HG02571 (cell line): ENCODE measurements around the gene SUSD1.

Experiments
- ATAC-seq: cut with Tn5 transposase; IDR thresholded peaks from one replicate; pipeline ENCODE4 v1.9.1; 2021; ENCODE audit warnings: mild to moderate bottlenecking, moderate library complexity; ENCODE audit not compliant: unreplicated experiment

The SUSD1 gene

DNA sequence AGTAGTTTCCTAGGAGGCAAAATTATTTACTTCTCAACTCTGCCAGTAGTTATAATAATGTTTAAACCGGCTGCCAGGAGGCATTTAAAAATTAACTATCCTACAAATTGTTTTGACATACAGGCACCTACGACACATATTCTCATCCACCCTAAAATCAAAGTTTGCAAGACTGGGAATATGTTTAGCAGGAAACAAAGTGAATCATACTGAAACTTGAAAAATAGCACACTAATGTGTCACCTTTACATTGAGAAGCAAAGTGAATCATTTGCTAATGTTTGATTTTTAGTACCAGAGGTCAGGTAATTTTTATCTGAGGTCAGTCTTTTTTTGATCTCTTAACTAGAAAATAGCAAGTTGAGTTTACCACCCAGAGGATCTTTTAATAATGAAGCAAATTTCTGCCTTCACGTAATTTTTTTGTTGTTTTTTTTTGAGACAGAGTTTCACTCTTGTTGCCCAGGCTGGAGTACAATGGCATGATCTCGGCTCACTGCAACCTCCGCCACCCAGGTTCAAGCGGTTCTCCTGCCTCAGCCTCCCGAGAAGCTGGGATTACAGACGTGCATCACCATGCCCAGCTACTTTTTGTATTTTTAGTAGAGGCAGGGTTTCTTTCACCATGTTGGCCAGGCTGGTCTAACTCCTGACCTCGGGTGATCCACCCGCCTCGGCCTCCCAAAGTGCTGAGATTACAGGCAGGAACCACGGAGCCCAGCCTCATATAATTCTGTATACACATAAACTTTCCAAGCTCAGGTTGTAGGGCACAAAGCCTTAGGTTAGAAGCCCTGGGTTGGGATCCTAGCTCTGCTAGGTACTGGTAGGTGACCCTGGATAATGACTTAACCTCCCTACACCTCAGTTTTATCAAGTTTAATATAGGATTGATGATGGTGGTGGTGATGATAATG lies 154.2 kb downstream of the SUSD1 start:
- ATAC-seq = no peak

DNA sequence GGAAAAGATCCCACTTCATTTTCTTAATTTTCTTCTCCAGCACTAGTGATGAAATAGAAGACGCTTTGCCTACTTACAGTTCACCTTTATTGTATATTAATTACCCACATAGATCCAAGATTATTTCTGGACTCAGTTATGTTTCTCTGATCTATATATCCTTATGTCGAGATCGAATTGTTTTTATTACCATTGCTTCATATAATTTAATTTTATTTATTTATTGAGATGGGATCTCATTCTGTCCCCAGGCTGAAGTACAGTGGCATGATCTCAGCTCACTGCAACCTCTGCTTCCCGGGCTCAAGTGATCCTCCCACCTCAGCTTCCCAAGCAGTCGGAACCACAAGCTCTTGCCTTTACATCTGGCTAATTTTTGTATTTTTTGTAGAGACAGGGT lies 157.2 kb downstream of the SUSD1 start:
- ATAC-seq = no peak

DNA sequence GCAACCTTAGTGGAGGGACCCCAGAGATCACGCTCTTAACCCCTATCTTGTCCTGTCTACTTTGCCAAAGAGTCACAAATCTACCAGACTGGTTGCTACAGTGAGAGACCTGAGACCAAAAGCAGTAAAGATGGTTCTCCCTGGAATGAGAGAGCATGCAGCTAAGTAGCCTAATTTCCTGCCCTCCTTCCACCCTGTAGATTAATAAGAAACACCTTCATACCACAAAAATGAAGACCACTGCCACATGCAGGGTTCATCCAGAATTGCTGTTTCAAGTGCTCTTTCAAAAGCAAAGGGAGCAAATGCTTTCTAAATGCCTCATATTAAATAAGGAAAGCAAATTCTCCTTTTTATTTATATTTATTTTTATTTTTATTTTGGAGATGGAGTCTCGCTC lies 159.4 kb downstream of the SUSD1 start:
- no peak for ATAC-seq

DNA sequence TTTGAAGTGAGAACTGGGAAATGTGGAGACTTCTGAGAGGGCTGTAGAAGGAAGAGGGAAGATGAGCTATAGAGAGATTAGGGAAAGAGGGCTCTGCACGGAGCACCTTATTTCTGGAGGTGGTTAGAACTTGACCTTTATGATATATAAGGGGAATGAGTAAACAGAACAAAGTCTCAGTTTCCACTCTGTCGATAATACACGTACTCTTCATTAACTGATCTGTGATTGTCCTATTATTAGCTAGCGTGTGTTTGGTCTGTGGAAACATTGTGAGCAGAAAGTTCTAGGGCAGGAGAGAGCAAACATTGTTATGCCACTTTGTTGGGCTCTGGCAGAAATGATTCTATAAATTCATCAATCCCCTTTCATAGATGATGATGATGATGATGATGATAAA lies 159.9 kb downstream of the SUSD1 start:
- no peak for ATAC-seq

DNA sequence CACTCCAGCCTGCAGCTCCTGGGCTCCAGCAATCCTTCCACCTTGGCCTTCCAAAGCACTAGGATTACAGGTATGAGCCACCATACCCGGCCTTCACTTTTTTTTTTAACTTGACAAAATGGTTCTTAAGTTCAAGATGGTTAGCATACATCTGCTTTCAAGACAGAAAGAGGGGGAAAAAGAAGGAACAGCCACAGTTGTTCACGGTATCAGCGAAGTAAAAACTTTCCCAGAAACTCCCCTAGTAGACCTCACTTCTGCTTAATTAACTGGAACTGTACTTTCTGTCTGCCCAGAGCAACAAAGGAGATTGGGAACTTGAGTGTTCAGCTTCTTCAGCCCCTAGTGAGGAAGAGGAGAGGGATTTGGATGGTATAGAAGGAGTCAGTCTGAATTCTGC lies 161.8 kb downstream of the SUSD1 start:
- ATAC-seq = no peak

DNA sequence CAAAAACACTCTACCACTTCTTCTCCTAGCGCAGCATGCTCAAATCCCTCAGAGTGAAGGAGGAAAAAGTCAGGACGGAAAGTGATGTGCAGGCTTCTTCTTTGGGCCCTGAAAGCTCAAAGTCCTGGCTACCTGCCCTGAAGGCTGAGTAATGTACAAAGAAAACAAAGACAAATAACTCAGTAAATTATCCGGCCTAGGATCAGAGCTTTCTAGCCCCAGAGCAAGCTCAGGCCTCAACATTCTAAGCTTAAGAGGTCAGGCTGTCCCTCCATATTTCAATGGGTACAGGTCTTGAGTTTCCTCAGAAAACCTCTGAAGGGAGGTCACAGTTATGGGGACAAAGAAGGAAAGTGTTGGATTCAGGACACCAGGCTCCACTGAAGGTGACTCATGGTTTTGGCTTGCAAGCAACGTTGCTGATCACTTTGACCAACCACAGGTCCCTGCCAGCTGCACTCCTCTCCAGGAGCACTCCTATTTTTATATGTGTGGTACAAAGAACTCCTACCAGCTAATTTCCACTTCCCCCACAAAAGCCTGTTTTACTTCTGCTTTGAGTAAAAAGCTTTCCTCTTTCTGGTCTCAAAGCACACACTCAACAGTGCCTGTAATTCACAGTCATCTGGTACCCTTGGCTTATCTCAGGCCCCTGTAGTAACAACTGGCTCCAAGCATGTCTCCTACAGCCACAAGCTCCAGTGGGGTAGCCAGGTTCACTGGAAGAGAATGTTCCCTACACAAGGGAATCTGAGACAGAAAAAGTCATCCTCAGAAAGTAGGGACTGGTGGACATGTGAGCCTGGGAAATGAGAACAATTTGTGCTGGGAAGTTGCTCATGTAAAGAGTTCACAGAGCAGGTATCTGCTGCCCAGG lies 162.8 kb downstream of the SUSD1 start:
- ATAC-seq = peak; percentile 74

DNA sequence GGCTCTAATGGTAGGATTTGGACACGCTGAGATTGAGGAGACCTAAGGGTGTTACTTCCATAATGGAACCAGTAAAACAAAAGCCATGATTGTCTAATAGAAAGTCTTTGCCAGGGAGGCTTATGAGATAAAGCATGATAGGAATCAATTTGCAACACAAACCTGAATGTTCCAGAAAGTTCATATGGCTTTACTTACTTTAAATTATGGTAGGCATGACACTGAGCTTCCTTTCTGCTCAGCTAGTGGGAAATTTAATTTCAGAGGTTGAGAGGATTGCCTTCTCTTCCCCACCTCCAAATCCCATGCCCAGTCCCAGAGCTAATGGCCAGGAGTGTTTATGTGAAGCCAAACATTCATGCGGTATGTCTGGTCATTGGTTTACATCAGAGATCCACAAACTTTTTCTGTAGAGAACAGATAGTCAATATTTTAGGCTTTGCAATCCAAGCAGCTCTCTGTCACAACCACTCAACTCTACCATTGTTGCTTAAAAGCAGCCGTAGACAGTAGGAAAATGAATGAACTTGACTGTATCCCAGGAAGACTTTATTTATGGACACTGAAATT lies 164.0 kb downstream of the SUSD1 start:
- no peak for ATAC-seq

DNA sequence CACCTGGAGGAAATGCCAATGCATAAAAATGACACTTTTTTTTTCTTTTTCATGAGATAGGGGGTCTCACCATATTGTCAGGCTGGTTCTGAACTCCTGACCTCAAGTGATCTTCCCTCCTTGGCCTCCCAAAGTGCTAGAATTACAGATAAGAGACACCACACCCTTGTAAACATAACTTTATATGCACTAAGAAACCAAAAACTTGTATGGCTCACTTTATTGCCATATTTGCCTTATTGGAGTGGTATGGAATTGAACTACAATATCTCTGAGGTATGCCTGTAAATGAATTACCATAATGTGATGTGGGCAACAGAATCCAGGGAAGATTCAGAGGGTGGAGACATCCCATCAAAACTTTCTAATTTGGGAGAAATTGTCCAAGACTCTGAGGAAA lies 164.6 kb downstream of the SUSD1 start:
- ATAC-seq = no peak

DNA sequence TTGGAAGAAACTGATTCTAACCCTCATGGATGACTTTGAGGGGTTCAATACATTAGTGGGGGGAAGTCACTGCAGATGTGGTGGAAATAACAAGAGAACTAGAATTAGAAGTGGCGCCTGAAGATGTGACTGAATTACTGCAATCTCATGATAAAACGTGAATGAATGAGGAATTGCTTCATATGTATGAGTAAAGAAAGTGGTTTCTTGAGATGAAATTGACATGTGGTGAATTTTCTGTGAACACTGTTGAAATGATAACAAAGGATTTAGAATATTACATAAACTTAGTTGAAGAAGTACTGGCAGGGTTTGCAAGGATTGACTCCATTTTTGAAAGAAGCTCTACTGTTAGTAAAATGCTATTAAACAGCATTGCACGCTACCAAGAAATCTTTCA lies 165.4 kb downstream of the SUSD1 start:
- no peak for ATAC-seq

DNA sequence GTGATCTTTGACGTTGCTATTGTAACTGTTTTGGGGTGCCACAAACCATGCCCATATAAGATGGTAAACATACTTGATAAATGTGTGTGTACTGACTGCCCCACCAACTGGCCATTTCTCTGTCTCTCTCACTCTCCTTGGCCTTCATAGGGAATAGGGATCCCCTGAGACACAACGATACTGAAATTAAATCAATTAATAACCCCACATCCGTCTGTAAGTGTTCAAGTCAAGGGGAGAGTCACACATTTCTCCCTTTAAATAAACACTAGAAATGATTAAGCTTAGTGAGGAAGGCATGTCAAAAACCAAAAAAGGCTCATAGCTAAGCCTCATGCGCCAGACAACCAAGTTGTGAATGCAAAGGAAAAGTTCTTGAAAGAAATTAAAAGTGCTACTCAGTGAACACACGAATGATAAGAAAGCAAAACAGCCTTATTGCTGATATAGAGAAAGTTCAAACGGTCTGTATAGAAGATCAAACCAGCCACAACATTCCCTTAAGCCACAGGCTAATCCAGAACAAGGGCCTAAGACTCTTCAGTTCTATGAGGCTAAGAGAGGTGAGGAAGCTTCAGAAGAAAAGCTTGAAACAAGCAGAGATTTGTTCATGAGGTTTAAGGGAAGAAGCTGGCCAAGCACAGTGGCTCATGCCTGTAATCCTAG lies 167.4 kb downstream of the SUSD1 start:
- ATAC-seq = no peak

DNA sequence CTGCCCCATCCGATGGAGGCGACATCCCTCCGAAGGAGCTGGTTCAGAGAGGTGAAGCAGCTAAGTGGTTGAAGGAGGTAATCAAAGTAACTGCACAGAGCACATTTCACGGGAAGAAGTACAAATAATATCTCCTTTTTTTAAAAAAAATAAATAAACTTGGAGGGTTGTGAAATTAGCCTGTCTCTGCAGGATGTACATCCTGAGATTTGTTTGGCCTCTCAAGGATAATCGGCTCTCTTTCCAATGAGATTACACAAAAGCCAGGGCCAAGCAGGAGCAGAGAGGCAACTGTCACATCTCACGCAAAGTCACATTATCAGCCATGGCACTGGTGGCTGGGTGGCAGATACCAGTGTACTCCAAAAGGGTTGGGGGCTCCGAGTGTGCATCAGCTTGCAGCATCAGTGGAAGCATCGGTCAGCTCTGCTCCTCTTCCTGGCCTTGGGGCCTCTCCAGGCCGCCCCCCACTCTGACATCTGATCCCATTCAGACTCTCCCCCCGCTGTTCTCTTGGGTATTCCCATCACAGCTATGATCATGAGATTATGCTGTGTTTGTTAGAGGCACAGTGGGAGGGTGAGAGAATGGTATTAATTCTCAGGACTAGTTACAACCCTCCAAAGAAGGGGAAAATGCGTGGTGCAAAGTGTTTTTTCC lies 168.6 kb downstream of the SUSD1 start:
- ATAC-seq = no peak

DNA sequence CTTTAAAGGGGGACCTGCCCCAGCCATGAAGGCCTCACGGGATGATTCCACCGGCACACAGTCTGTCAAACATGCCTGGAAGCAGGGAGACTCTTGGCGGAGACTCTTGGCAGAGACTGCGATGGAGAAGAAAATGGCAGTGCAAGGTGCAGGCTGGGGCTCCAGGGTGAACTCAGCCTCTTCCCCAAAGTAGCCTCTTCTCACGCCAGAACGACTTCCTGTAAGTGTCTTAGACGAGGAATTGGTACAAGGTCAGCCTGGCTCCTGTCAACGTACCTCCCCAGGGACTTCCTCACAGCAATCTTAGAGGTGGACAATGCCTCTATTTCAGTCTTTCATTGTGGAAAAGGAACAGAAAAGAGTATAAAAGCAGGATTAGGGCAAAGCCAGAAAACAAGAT lies 169.2 kb downstream of the SUSD1 start:
- no peak for ATAC-seq

DNA sequence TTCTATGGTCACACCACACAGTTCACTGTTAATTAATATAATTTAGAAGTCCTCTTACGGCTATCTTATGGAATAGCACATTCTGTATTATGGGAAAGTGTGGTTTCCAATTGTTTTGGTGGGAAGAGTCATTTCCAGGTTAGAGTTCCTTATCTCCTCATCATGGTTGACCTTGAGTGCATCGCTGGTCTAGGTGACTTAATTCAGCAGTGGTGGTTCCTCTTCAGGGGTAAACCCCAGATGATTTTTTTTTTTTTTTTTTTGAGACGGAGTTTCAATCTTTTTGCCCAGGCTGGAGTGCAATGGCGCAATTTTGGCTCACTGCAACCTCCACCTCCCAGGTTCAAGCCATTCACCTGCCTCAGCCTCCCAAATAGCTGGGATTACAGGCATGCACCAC lies 171.6 kb downstream of the SUSD1 start:
- ATAC-seq = no peak

DNA sequence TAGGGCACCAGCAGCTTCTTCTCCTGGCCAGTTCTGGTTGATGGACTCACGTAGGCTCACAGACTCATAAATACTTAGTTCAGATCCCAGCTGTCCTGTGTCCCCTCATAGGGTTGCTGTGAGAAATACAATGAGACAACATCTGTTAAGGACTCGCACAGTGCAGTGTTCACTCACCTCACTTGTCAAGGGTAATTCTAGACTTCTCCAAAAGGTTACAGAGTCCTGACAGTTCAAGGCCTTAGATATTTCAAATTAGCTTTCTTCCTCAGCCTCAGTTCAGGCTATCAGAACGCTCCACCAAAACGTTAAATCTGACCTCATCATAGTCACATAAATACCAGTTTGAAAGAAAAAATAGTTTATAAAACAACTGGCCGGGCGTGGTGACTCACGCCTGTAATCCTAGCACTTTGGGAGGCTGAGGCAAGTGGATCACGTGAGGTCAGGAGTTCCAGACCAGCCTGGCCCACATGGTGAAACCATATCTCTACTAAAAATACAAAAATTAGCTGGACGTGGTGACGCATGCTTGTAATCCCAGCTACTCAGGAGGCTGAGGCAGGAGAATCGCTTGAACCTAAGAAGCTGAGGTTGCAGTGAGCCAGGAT lies 172.1 kb downstream of the SUSD1 start:
- no peak for ATAC-seq

DNA sequence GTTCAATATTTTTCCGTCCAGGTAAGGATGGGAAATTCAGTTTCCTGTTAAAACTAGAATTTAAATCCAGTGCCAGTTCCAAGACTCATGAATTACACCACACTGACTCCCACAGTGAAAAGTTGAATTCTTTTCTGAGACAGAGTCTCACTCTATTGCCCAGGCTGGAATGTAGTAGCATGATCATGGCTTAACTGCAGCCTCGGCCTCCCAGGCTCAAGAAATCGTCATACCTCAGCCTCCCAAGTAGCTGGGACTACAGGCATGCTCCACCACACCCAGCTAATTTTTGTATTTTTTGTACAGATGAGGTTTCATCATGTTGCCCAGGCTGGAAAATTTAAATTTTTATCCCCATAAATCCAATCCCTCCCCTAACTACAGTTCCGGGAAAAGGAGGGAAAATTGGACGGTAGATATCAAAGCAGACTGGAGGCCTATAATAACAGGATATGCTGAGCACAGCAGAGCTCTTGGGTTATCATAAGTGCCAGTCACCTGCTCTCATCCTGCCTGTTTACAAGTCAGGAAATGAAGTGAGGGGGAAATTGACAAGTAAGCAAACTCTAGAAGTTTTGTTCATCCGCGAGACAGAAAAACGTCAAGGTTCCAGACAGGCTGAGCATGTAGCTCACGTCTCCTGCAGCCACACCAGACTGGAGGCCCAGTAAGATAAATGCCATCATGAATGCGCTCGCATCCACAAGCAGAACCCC lies 172.8 kb downstream of the SUSD1 start:
- ATAC-seq = no peak

DNA sequence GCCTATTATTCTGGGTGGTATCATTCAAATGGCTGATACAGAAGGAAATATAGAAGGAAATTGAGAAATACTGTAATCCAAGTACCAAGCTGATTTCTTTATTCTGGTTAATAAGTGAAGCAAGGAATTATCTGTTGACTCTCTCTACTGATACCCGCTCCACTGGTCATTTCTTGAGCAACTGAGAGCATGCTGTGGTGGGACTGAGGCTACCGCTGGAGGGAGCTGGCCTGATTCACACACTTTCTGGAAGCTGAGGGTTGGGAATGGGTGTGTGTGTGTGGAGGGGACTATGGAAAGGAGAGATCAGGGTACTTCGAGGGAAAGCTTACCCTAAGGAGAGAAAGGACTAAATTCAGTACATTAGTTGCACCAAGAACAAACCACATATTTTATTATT lies 174.4 kb downstream of the SUSD1 start:
- ATAC-seq = no peak

DNA sequence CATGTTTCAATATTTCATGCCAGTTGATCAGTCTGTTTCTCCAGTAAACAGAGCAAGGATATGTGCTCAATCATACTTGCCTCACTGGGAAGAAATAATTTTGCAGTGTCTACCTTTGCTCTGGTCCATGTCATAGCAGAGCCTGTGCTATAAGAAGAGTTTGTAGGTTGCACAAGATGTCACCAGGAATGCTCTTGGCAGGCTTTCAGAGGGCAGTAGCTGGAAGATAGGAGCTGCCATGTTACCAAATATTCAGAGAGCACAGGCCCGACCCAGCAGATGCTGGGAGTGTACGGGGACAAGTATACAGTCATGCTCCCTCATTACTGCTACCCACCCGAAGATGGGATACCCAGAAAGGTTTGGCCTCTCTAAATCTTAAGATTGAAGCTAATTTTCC lies 175.8 kb downstream of the SUSD1 start:
- no peak for ATAC-seq

DNA sequence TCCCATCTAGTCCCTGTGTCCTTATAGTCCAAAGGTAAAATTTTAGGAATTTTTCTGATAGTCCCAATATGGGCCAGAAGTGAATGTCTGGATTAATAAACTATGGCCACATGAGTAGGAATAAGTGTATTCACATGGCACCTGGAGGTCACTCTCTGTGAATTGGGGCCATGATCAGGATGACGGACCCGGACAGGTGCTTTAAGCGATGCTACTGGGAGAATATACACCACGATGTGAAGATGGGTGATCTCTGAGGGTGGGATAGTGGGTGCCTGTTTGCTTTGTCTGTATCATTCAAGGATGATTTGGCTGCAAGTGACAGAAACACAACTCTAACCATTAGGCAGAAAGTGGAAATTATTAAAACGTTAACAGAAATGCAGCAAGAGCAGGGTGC lies 177.3 kb downstream of the SUSD1 start:
- no peak for ATAC-seq

DNA sequence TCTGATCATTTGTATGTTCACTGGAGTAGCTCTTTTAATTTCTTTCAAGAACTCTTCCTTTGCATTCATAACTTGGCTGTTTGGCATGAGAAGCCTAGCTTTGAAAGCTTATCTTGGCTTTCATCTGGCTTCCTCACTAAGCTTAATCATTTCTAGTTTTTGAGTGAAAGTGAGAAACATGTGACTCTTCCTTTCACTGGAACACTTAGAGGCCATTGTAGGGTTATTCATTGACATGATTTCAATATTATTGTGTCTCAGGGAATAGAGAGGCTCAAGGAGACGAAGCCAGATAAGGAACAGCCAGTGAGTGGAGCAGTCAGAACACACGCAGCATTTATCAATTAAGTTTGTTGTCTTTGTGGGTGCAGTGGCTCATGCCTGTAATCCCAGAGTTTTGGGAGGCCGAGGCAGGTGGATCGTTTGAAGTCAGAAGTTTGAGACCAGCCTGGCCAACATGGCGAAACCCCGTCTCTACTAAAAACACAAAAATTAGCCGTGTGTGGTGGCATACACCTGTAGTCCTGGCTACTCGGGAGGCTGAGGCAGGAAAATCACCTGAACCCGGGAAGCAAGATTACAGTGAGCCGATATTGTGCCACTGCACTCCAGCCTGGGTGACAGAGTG lies 180.2 kb downstream of the SUSD1 start:
- no peak for ATAC-seq
